B cell (primary cell): ENCODE measurements around the gene FTH1. TPM values are rescaled to one million over a fixed set of nuclear protein-coding genes. Genes with fewer than 3 reads are reported as not detected.

Source experiments
- ATAC-seq: fragments of 200-7000 bp; cut with Tn5 transposase; one replicate; pipeline ENCODE4 v1.10.0; 2021; ENCODE audit warnings: low read depth, mild to moderate bottlenecking, moderate number of reproducible peaks, moderate library complexity
- CTCF ChIA-PET: fragments of 350-600 bp; sonication (Branson Sonifier 250); formaldehyde crosslinking; loops from one replicate; lab custom pipeline; 2021; ENCODE audit warnings: antibody characterized with exemption, inconsistent platforms; lab: Charles Lee
- POLR2A ChIA-PET: fragments of 350-600 bp; sonication (Branson Sonifier 250); formaldehyde crosslinking; loops from one replicate; lab custom pipeline; 2021; ENCODE audit warnings: antibody characterized with exemption; lab: Charles Lee
- DNase-seq: peaks from one replicate; pipeline ENCODE4 v3.0.0; 2013
- H2AFZ ChIP-seq: 2 replicates; pipeline ENCODE4 v1.6.1; 2012; ENCODE audit warnings: mild to moderate bottlenecking, low read depth, low read length; ENCODE audit not compliant: insufficient read depth, poor library complexity, severe bottlenecking
- H3K27ac ChIP-seq, 2 donors: 1 replicate in 1 of 2; 2 replicates in 1 of 2; pipeline ENCODE4 v1.5.1; 2012 to 2013; ENCODE audit warnings: low read length in 2 of 2, mild to moderate bottlenecking in 2 of 2, moderate library complexity in 1 of 2
- H3K27me3 ChIP-seq, 4 experiments: fragments of 200-600 bp in 1 of 4; sonication (generic) in 1 of 4; replicated peaks in 1 of 4; 1 replicate in 2 of 4; 2 replicates in 2 of 4; pipeline versions ENCODE4 v1.6.1 to v1.7.0; 2013 to 2016; ENCODE audit warnings: low read length in 3 of 4, mild to moderate bottlenecking in 2 of 4, mixed read lengths in 1 of 4, moderate library complexity in 1 of 4; ENCODE audit not compliant: insufficient read depth in 4 of 4, control insufficient read depth in 3 of 4; ENCODE audit errors: control extremely low read depth in 1 of 4
- H3K36me3 ChIP-seq, 2 experiments: replicated peaks in 1 of 2; 1 replicate in 1 of 2; 2 replicates in 1 of 2; pipeline versions ENCODE4 v1.6.1 to v1.7.1; 2013; ENCODE audit warnings: low read length in 1 of 2; ENCODE audit not compliant: insufficient read depth in 2 of 2, control insufficient read depth in 1 of 2; ENCODE audit errors: control extremely low read depth in 1 of 2, extremely low read depth in 1 of 2
- H3K4me1 ChIP-seq, 2 donors: fragments of 200-600 bp in 1 of 2; sonication (generic) in 1 of 2; 1 replicate in 1 of 2; 2 replicates in 1 of 2; pipeline versions ENCODE4 v1.5.1 to v1.6.1; 2013 to 2017; ENCODE audit warnings: low read length in 2 of 2; ENCODE audit not compliant: control insufficient read depth in 2 of 2, insufficient read depth in 2 of 2
- H3K4me2 ChIP-seq: replicated peaks from 2 replicates; pipeline ENCODE3; 2012; ENCODE audit warnings: mild to moderate bottlenecking, low read depth, low read length; ENCODE audit not compliant: poor library complexity, severe bottlenecking
- H3K4me3 ChIP-seq, 5 experiments: fragments of 200-600 bp in 1 of 5; sonication (generic) in 1 of 5; 1 replicate in 3 of 5; 2 replicates in 2 of 5; pipeline versions ENCODE4 v1.5.1 to v1.7.0; 2011 to 2016; ENCODE audit warnings: low read length in 4 of 5, mild to moderate bottlenecking in 4 of 5, low read depth in 2 of 5, control low read depth in 1 of 5, moderate library complexity in 1 of 5; ENCODE audit not compliant: insufficient read depth in 1 of 5; ENCODE audit errors: control extremely low read depth in 1 of 5, extremely low read depth in 1 of 5
- H3K79me2 ChIP-seq: fragments of 200-600 bp; sonication (generic); one replicate; pipeline ENCODE4 v1.6.0; 2016; ENCODE audit warnings: low read length; ENCODE audit not compliant: control insufficient read depth, insufficient read depth
- H3K9ac ChIP-seq: fragments of 200-600 bp; sonication (generic); 2 replicates; pipeline ENCODE4 v1.6.1; 2017; ENCODE audit warnings: mild to moderate bottlenecking, low read length, moderate library complexity
- H3K9me3 ChIP-seq, 3 donors: one replicate each; pipeline versions ENCODE4 v1.6.1 to v1.7.1; 2013; ENCODE audit warnings: low read length in 2 of 3; ENCODE audit not compliant: control insufficient read depth in 2 of 3, insufficient read depth in 1 of 3; ENCODE audit errors: control extremely low read depth in 1 of 3
- H4K20me1 ChIP-seq: 2 replicates; pipeline ENCODE4 v1.6.0; 2012; ENCODE audit warnings: mild to moderate bottlenecking, low read length; ENCODE audit not compliant: insufficient read depth, control insufficient read depth, poor library complexity, severe bottlenecking
- H3K27ac Mint-ChIP-seq: one replicate; pipeline ENCODE4 v1.8.0; 2021; ENCODE audit warnings: mixed read lengths
- H3K27me3 Mint-ChIP-seq: one replicate; pipeline ENCODE4 v1.8.0; 2021; ENCODE audit warnings: mixed read lengths
- H3K4me1 Mint-ChIP-seq: one replicate; pipeline ENCODE4 v1.8.0; 2021; ENCODE audit warnings: mixed read lengths
- H3K4me3 Mint-ChIP-seq: one replicate; pipeline ENCODE4 v1.8.0; 2021; ENCODE audit warnings: mixed read lengths
- H3K9me3 Mint-ChIP-seq: one replicate; pipeline ENCODE4 v1.8.0; 2022; ENCODE audit warnings: mixed read lengths; ENCODE audit not compliant: insufficient read depth
- EZH2 ChIP-seq: IDR thresholded peaks from 2 replicates; pipeline ENCODE4 v1.6.1; 2012; ENCODE audit warnings: borderline replicate concordance, low read depth, mild to moderate bottlenecking, moderate library complexity, low read length; ENCODE audit not compliant: insufficient read depth, poor library complexity, severe bottlenecking
- WGBS: methylation state at CpG from one replicate; pipeline ENCODE4 v1.1.5; 2013; ENCODE audit warnings: missing lambda C conversion rate; ENCODE audit not compliant: insufficient coverage; 5-methylcytosine and 5-hydroxymethylcytosine counted together
- intact Hi-C: fragments of 100-400 bp; cut with micrococcal nuclease; formaldehyde crosslinking; loops from one replicate; pipeline ENCODE4 v1.10.0; 2022
- polyA plus RNA-seq: library from polyadenylated mRNA; depleted of rRNA; stranded (reverse); fragments of >200 nt; gene quantifications from 2 replicates; pipeline ENCODE4 v1.2.3, GENCODE V29; 2012
- total RNA-seq, 2 donors: library from RNA; stranded (reverse); fragments of 120-200 nt in 1 of 2; gene quantifications; 1 replicate in 1 of 2; 2 replicates in 1 of 2; pipeline versions ENCODE4 v1.2.3 to v1.2.4, GENCODE V29; 2013 to 2022
- TF ChIP-seq, protein P1 (sequence below): fragments of 200-600 bp; IDR thresholded peaks from one replicate; pipeline ENCODE4 v1.8.0; 2022; ENCODE audit warnings: antibody characterized with exemption, mild to moderate bottlenecking

Gene FTH1
- total and polyA plus RNA-seq, 2 donors (not counting 1 experiment from before 2014, with no cell fraction given): 1,136 to 1,314 TPM

DNA sequence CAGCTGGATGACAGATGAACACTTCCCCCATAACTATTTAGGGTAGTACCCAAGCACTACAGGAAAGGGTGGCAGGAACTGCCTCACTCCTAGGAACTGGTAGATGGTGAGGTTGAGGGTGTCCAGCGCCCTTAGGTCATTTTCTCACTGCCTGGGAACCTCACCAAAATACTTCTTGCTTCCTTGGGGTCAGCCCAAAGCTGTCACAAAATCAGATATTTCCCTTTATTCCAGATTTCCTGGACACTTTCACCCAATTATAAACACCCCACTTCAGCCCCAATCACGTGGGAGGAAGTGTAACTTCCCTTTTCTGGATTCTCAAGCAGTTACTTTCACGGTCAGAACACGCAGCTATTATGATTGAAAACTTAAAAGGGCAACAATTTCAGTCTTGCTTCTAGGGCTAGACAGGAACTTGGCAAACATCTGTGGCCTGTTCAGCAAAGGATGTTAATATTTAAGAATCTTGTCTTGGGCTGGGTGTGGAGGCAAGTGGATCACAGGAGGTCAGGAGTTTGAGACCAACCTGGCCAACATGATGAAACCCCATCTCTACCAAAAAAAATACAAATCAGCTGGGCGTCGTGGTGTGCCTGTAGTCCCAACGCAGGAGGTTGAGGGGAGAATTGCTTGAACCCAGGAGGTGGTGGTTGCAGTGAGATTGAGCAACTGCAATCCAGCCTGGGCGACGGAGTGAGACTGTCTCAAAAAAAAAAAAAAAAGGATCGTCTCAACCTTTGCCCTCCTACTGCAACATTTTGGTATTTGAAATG, 4.0 kb downstream of the FTH1 start:
- Mint-ChIP-seq H3K4me1 (peaks cover 64% of the 10 kb centered on the region), H3K27ac (peak overlapping the region; percentile 99), H3K4me3 (peak overlapping the region; percentile 97), H3K9me3 (no peaks in the 10 kb centered on the region), H3K27me3 (no peaks in the 10 kb centered on the region)
- H3K27me3 ChIP-seq: no peaks in the 10 kb centered on the region
- H3K36me3 ChIP-seq: peaks cover 0 to 26% of the 10 kb centered on the region in 2 experiments
- peaks cover 33% of the 10 kb centered on the region for H4K20me1 ChIP-seq
- ChIA-PET CTCF (interaction anchor here (1.0 to 4.6 kb wide), 8 partner anchors 15 to 170 kb away, joined by 3 to 62 read pairs (median 8); partner anchors contain the start of gene BEST1), POLR2A (interaction anchor here (0.7 to 1.7 kb wide), 9 partner anchors 8 to 137 kb away, joined by 3 to 7 read pairs (median 3); no protein-coding TSS in a partner anchor)
- peak overlapping the region; percentile 87 to 89 for H3K27ac ChIP-seq
- H3K4me1 ChIP-seq: peaks cover 43 to 59% of the 10 kb centered on the region in 2 donors
- ATAC-seq: peak; percentile 12
- no peak overlapping the region for H2AFZ ChIP-seq
- no peaks in the 10 kb centered on the region for H3K9me3 ChIP-seq
- peak overlapping the region in 3 of 5 experiments; percentile 1 to 23 (median 22) for H3K4me3 ChIP-seq
- DNase-seq: peak; percentile 90
- no CpG with 5 or more reads among the region's 10 CpGs for WGBS
- peak overlapping the region; percentile 6 for H3K9ac ChIP-seq
- intact Hi-C loops: loop anchor here (1.0 kb wide), 1 partner anchor 62 kb away; no protein-coding TSS in a partner anchor
- H3K4me2 ChIP-seq: peak overlapping the region; percentile 65
- TF ChIP-seq, protein P1, sequence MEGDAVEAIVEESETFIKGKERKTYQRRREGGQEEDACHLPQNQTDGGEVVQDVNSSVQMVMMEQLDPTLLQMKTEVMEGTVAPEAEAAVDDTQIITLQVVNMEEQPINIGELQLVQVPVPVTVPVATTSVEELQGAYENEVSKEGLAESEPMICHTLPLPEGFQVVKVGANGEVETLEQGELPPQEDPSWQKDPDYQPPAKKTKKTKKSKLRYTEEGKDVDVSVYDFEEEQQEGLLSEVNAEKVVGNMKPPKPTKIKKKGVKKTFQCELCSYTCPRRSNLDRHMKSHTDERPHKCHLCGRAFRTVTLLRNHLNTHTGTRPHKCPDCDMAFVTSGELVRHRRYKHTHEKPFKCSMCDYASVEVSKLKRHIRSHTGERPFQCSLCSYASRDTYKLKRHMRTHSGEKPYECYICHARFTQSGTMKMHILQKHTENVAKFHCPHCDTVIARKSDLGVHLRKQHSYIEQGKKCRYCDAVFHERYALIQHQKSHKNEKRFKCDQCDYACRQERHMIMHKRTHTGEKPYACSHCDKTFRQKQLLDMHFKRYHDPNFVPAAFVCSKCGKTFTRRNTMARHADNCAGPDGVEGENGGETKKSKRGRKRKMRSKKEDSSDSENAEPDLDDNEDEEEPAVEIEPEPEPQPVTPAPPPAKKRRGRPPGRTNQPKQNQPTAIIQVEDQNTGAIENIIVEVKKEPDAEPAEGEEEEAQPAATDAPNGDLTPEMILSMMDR: no peak
- no peak for TF ChIP-seq EZH2
- H3K79me2 ChIP-seq: peaks cover 62% of the 10 kb centered on the region

DNA sequence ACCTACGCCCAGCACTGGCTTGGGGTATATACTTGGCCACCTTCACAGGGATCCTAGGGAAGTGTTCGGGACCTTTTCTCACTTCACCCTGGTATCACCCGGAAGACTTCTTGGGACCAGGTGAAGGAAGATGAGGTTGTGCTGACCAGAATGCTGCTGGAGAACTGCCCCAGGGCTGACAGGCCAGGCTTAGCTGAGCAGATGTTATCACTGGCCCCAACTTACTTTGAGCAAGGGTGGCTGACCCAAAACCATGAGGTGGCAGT, 4.5 kb downstream of the FTH1 start:
- intact Hi-C loops: loop anchor here (1.0 kb wide), 1 partner anchor 62 kb away; no protein-coding TSS in a partner anchor
- peaks cover 41 to 54% of the 10 kb centered on the region in 2 donors for H3K4me1 ChIP-seq

More for the DNA sequence above, 4.5 kb downstream of the FTH1 start:
- DNase-seq (no peak), ATAC-seq (no peak)
- CTCF ChIA-PET: interaction anchor here (1.0 to 4.6 kb wide), 8 partner anchors 14 to 169 kb away, joined by 3 to 62 read pairs (median 8); partner anchors contain the start of gene BEST1
- 67% methylated on average over 1 of the region's 3 CpGs for WGBS
- Histone ChIP-seq H4K20me1 (peaks cover 33% of the 10 kb centered on the region), H3K9ac (peak overlapping the region; percentile 6), H3K36me3 (peaks cover 0 to 27% of the 10 kb centered on the region in 2 experiments), H3K4me3 (peak overlapping the region in 1 of 5 experiments; percentile 1), H3K27me3 (no peaks in the 10 kb centered on the region), H3K4me2 (peak overlapping the region; percentile 65), H3K9me3 (no peaks in the 10 kb centered on the region), H2AFZ (no peak overlapping the region), H3K79me2 (peaks cover 57% of the 10 kb centered on the region), H3K27ac (peak overlapping the region; percentile 87 to 89)
- Mint-ChIP-seq H3K9me3 (no peaks in the 10 kb centered on the region), H3K4me3 (peak overlapping the region; percentile 97), H3K27ac (peak overlapping the region; percentile 99), H3K27me3 (no peaks in the 10 kb centered on the region), H3K4me1 (peaks cover 59% of the 10 kb centered on the region)
- POLR2A ChIA-PET: interaction anchor here (0.7 to 1.7 kb wide), 5 partner anchors 65 to 119 kb away, joined by 3 to 6 read pairs (median 3); no protein-coding TSS in a partner anchor
- TF ChIP-seq EZH2: no peak
- TF ChIP-seq, protein P1: no peak
